ENCODE data around the gene SLC16A14.

SLC16A14 gene

DNA sequence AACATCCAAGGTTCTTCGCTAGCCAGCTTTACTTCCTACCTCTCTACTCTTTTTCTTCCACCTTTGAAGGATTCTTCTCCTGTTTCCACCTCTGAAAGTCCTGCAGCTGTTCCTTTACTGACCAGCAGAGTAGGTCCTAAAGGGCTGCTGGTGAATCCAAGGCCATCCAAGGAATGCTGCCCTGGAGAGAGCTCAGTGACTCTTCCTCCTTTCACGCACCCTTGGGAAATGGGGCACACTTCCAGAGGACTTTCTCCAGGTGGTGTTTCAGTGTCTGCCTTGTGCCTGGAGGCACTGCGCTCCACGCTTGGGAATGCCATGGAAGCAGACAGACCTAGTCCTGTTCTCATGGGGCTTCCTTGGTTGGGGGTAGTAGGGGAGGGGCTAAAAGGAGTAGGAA is 45.4 kb downstream of the SLC16A14 start:
- TF ChIP-seq, protein P1, sequence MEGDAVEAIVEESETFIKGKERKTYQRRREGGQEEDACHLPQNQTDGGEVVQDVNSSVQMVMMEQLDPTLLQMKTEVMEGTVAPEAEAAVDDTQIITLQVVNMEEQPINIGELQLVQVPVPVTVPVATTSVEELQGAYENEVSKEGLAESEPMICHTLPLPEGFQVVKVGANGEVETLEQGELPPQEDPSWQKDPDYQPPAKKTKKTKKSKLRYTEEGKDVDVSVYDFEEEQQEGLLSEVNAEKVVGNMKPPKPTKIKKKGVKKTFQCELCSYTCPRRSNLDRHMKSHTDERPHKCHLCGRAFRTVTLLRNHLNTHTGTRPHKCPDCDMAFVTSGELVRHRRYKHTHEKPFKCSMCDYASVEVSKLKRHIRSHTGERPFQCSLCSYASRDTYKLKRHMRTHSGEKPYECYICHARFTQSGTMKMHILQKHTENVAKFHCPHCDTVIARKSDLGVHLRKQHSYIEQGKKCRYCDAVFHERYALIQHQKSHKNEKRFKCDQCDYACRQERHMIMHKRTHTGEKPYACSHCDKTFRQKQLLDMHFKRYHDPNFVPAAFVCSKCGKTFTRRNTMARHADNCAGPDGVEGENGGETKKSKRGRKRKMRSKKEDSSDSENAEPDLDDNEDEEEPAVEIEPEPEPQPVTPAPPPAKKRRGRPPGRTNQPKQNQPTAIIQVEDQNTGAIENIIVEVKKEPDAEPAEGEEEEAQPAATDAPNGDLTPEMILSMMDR (IDR thresholded peaks at IDR 0.05; ENCODE audit: low read depth, low read length, missing control alignments): no peak
- Histone ChIP-seq H3K36me3 (replicated peaks) (no peaks in the 10 kb centered on the region), H3K4me3 (ENCODE audit: low read depth, low read length) (no peak overlapping the region), H3K27me3 (replicated peaks) (no peaks in the 10 kb centered on the region), H3K27ac (no peak overlapping the region)
- no peak for DNase-seq
- in situ Hi-C loops (cut with HindIII; ENCODE audit: low pct_ligation_motif_present, low sequenced_read_pairs): no loop called here

DNA sequence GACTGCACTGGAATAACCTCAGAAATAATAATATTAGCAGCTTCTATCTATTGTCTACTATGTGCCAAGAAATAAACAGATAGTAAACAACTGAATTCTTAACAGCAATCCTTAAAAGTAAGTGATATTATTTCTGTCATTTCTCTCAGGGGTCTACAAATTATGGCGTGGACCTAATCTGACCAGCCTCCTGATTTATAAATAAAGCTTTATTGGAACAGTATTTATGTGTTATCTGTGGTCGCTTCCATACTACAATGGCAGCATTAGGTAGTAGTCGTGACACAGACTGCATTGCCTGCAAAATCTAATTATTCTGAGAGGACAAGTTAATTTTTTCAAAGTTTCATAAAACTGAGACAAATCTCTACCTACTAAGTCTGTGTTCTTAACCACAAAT is 49.0 kb downstream of the SLC16A14 start:
- in situ Hi-C loops (cut with HindIII; ENCODE audit: low pct_ligation_motif_present, low sequenced_read_pairs): no loop called here
- no peak overlapping the region for H3K4me3 ChIP-seq (ENCODE audit: low read depth, low read length)
- H3K36me3 ChIP-seq (replicated peaks): no peaks in the 10 kb centered on the region
- TF ChIP-seq, protein P1 (IDR thresholded peaks at IDR 0.05; ENCODE audit: low read depth, low read length, missing control alignments): no peak
- no peaks in the 10 kb centered on the region for H3K27me3 ChIP-seq (replicated peaks)
- H3K27ac ChIP-seq: no peak overlapping the region
- no peak for DNase-seq

DNA sequence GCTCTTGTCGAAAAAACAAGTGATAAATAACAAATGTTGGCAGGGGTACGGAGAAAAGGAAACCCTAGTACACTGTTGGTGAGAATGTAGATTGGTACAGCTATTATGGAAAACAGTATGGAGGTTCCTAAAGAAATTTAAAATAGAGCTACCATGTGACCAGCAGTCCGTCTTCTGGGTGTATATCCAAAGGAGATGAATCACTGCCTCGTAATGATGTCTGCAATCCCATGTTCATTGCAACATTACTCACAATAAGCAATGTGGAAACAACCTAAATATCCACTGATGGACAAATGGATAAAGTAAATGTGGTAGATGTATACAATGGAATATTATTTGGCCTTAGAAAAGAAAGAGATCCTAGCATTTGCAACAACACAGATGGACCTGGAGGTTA is 50.6 kb downstream of the SLC16A14 start:
- in situ Hi-C loops (cut with HindIII; ENCODE audit: low pct_ligation_motif_present, low sequenced_read_pairs): no loop called here
- DNase-seq: peak; percentile 72
- Histone ChIP-seq H3K4me3 (ENCODE audit: low read depth, low read length) (no peak overlapping the region), H3K27ac (no peak overlapping the region), H3K27me3 (replicated peaks) (no peaks in the 10 kb centered on the region), H3K36me3 (replicated peaks) (no peaks in the 10 kb centered on the region)
- TF ChIP-seq, protein P1 (IDR thresholded peaks at IDR 0.05; ENCODE audit: low read depth, low read length, missing control alignments): no peak

DNA sequence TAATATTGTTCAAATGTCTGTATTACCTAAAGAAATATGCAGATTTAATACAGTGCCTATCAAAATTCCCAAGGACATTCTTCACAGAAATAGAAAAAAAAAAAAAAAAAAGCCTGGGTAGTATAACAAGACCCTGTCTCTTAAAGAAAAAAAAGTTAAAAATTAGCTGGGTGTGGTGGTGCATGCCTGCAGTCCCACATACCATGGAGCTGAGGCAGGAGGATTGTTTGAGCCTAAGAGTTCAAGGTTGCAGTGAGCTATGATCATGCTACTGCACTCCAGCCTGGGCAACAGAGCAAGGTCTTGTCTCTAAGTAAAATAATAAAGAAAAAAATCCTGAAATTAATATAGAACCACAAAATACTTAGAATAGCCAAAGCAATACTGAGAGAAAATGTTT is 51.9 kb downstream of the SLC16A14 start:
- TF ChIP-seq, protein P1 (IDR thresholded peaks at IDR 0.05; ENCODE audit: low read depth, low read length, missing control alignments): no peak
- Histone ChIP-seq H3K27ac (no peak overlapping the region), H3K27me3 (replicated peaks) (no peaks in the 10 kb centered on the region), H3K36me3 (replicated peaks) (no peaks in the 10 kb centered on the region), H3K4me3 (ENCODE audit: low read depth, low read length) (no peak overlapping the region)
- no peak for DNase-seq
- in situ Hi-C loops (cut with HindIII; ENCODE audit: low pct_ligation_motif_present, low sequenced_read_pairs): no loop called here

DNA sequence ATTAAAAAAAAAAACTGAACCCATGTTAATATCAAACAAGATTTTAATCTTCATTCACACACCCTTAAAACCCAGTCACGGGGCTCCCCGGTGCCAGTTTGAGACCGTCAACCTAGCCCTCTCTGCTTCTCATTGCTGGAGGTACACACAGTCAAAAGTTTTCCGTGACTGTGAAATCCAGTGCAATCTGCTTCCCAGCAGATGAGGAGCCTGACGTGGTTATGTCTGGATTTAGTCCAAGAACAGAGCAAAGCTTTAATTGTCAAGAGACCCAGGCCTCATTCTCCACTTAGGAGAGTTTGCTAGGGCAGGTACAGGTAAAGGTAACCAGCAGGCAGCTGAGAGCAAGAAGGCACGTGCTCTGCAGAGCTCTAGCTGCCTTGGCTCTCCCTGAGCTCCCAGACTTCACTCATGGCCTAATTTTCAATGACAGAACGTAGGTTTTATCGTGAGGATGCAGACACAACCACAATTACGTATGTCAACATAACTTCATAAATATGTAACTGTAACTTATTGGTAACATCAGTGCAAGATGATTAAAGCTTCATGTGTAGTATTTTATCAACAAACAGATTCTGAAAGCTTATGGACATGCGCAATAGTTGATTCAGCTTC is 56.3 kb downstream of the SLC16A14 start:
- no peaks in the 10 kb centered on the region for H3K36me3 ChIP-seq (replicated peaks)
- in situ Hi-C loops (cut with HindIII; ENCODE audit: low pct_ligation_motif_present, low sequenced_read_pairs): no loop called here
- DNase-seq: no peak
- H3K4me3 ChIP-seq (ENCODE audit: low read depth, low read length): no peak overlapping the region
- H3K27ac ChIP-seq: no peak overlapping the region
- TF ChIP-seq, protein P1 (IDR thresholded peaks at IDR 0.05; ENCODE audit: low read depth, low read length, missing control alignments): no peak
- H3K27me3 ChIP-seq (replicated peaks): no peaks in the 10 kb centered on the region

DNA sequence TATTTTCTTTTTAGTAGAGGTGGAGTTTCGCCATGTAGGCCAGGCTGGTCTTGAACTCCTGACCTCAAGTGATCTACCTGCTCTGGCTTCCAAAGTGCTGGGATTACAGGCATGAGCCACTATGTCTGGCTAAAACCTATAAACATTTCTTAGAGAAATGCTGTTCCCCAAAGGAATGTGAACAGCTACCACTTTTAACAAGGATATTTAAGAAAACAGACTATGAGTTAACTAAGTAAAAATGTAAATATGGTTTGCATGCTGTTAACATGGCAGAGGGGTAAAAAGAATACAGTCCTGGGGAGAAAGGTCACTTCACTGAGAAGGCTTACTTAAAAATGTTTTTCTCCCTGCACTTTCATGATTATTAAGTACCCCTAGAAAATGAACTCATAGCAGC is 57.1 kb downstream of the SLC16A14 start:
- no peak overlapping the region for H3K4me3 ChIP-seq (ENCODE audit: low read depth, low read length)
- H3K27ac ChIP-seq: no peak overlapping the region
- DNase-seq: no peak
- in situ Hi-C loops (cut with HindIII; ENCODE audit: low pct_ligation_motif_present, low sequenced_read_pairs): no loop called here
- TF ChIP-seq, protein P1 (IDR thresholded peaks at IDR 0.05; ENCODE audit: low read depth, low read length, missing control alignments): no peak
- H3K36me3 ChIP-seq (replicated peaks): no peaks in the 10 kb centered on the region
- no peaks in the 10 kb centered on the region for H3K27me3 ChIP-seq (replicated peaks)

Measured in brain microvascular endothelial cell (primary cell).